DMS53 treated with DMSO at 0.1 percent for 48 hours (cell line): ENCODE data around the gene QARS1.

Source experiments
- DNase-seq: peaks from one replicate; lab custom pipeline; 2025; ENCODE audit not compliant: unreplicated experiment; lab: John Stamatoyannopoulos, UW

The QARS1 gene

DNA sequence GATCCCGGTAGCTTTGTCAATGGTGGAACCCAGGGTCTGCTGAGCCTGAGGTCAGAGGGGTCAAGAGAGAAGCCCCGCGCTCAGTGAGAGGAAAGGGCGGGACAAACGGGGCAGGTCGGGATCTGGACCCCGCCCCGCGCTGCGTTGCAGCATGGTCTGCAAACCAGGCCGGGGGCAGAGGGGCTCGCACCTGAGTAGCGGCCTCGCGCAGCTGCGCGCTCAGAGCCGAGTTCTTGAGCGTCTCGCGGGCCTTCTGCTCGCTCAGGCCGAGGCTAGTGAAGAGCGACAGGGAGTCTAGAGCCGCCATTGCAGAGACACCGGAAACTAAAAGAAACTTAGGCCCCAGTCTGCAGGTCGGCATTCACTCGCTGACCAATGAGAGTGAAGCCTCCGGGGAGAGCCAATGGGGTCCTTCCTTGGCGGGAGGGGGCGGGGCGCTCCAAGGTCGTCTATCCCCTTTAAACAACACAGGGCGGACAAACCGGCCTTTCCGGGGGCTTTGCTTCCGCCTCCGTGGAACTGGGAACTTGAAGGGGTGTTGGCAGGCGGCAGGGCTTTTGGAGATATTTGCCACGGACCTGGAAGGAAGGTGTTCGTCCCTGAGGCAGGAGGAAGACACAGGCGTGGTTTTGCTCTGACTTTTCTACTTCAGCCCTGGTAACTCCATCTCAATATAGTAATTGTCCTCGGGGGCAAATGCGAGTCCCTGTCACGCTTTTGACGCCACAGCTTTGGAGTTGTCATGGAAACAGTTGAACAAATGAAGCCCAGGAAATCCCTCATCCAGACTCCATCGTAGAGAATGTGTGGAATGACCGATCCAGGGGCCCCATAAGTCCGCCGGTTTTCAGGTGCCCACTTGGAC lies at the start of gene QARS1:
Gene QARS1 (minus strand): TSS at position 331 of the 865 bp plus-strand sequence. CDS start 24 bp downstream, at position 307.
- DNase-seq, result peak; percentile 46

DNA sequence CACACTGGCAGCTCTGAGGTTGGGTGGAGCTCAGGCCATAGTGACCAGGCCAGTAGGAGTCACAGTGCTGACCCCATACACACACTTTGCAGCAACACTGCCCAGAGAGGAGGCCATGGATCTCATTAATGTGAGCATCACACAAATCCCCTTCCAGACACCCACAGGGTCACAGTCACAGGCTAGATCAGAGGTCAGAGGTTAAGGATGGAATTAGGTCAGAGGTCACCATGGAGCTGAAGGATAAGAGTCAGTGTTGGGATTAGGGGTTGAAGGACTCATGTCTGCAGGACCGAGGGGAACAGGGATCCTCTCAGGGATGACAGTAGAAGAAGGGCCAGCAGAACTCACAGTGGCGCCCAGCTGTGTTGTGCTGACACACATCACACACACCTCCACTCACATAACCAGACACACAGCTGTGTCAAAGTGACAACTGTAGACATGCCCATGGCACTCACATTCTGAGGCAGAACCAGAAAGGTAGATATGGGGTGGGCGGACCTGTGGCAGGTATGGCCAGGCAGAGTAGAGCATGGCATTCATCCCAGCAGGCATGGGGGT lies 48.9 kb upstream of the QARS1 start:
- DNase-seq, result no peak

DNA sequence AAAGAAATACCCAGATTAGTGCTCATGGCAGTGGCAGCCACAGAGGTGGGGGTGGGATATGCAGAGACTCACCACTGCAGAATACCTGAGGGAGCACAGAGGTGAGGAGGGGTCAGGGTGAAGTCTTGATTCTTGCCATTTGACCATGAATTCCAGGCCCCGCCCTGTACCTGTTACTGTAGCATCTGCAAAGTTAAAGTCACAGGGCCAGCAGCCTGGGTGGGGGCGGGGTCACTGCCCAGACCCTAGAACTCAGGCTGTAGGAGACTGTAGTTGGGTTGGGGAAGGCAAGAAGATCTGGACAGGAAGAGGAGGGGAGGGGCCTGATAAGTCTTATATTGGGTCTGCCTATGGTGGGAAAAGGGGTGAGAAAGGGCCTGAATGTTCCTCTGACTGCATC lies 47.1 kb upstream of the QARS1 start:
- no peak for DNase-seq

DNA sequence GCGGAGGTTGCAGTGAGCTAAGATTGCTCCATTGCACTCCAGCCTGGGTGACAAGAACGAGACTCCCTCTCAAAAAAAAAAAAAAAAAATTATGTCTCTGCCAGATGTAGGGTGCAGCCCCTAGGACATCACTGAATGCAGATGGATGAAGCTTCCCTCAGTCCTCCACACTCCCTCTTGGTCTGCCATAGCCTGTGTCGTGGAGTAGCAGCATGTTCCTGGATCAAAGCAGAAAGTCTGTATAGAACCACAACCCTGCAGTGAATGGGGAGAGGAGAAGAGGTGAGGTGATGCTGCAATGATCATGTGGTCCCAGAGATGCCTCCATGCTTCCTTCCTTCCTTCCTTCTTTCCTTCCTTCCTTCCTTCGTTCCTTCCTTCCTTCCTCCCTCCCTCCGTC lies 43.6 kb upstream of the QARS1 start:
- DNase-seq, result no peak

DNA sequence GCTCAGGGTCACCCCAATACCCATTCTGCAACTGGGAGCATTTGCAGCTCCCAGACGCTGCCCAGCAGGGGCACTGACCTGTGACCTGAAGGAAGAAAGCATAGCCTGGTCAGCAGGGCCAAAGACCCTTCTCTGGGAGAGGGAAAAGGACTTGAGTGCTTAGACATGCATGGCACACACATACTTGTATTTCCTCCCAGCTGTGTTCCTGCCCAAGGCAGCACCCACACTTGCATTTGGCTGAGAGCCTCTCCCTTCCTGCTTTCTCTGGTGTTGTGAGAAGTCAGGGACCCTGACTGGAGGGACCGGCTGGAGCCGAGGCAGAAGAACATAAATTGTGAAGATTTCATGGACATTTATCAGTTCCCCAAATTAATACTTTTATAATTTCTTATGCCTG lies 35.5 kb upstream of the QARS1 start:
- DNase-seq, result no peak

DNA sequence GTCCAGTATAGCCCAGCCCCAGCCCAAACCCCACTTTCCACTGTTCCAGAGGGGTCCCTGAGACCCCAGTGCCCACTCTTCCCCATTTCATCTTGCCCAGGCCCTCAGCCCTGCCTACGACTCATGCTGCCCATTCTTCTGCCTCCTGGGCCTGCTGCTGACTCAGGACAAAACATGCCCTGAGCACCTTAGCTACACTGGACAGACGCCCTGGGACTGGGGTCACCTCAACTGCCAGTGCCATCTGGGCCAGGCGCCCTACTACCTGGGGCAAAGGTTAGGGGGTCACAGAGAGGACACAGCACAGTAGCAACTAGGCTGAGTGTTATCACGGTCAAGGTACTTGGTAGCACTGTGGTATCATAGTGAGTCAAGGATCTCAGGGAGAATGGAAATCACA lies 30.9 kb upstream of the QARS1 start:
- no peak for DNase-seq

DNA sequence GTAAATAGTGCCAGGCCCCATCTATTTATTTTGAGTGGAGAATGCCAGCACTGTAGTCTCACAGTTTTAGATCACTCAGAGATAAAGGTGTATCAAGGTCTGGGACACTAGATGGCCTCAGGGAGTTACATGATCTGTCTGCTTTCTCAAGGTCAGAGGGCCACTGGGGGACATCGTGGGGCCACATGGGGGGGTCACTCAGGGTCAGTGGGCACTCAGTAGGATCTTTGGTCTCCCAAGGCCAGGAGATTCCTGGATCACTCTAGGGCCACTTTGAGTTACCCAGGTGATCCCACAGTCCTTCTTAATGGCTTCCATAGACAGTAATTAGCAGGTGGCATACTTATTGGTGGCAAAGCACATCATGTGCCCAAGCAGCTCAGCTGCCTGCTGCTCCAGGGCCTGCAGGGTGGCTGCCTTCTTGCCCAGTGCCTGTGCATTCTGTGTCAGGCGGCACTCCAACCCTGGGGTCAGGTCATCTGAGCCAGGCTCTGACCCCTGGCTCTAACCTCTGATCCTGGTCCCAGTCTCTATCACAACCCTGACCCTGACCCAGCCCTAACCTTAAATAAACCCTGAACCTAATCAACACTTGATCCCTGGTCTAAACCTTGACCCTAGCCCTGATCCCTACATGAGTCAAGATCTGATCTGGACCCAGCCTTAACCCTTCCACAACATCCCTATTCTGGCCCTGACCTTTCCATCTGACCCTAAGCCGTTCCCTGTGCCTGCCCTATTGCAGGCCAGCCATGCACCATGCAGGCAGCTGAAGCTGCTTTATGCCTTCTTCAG lies 30.1 kb upstream of the QARS1 start:
- DNase-seq, result no peak

DNA sequence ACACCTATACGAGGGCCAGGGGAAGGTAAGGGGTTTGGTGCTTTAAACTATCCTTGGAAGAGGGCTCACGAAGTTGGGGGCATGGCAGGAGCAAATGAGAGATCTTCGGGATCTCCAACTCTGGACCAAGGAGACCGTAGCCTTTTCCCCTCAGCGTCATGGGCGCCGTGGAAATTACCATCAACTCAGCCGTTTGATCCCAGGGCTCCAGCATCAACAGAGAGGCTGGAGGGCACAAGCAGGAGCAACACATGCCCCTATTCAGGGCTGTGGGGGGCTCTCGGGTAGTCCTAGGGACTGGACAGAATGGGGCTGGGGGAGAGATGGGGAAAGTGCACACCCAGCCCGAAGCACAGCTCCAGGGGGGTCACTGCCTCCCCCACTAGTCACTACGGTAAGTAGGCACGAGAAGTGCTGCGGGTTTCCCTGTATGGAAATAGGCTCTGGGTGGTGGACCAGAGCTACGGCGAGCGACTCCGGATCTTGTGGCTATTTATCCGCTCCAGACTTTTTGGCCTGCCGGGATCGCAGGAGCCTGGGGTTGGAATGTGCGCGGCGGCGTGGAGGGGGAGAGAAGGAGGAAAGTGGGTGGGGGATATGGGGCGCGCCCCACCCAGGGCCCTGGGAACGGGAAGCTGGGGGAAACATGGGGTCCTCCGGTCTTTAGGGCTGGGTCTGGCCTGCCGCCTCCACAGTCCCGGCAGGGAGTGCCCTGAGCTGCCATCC lies 28.8 kb upstream of the QARS1 start:
- peak; percentile 4 for DNase-seq

DNA sequence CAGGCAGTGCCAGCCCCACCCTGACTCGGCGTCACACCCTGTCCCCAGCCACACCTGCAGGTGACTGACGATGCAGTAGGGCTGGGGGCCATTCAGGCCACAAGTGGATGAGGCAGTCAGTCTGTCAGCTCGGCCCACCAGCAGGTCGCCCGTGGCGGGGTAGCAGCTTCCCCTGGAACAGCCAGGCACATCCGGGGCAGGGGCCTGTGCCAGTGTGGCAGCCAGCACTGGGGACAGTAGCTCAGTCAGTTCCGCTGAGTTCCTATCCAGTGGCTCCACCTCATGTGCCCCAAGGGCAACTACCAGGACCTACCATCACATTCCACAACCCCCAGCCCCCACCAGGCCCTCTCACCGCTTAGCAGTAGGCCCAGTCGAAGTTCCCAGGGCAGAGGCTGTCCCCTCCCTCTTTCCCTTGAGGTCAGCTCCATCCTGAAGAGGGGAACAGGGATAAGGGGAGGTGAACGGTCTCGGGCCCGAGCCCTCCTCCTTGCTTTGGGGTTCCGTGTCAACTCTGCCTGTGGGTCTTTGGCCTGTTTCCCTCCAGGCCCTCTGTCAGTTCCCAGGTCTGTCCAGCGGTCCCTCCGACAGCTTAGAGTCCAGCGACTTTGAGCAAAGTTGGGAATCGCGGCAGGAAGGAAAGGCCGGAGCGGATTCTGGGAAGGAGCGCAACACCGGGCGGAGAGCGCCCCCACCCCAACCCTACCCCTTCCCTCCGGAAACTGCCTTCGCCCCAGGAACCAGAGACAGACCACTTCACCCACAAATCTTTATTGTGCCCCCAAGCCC lies 28.1 kb upstream of the QARS1 start, which contains the start of gene LAMB2:
Gene LAMB2 (minus strand): TSS at position 614 of the 789 bp plus-strand sequence. CDS start 183 bp downstream, at position 431.
- DNase-seq, result no peak

DNA sequence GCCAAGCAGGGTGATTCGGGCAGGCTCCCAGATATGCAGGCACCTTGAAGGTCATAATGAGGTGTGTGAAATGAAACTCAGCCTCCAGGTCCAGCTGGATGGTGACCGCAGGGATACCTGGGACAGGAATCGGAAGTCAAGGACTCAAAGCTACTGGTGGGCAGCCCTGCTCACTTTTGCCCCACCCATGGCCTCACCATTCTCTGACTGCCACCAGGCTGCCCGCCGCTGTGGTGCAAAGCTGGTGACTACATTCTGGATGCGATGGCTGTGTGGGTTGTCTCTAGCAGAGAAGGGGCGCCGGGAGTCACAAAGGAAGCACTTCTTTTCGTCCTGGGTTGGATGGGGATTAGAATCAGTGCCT lies 27.5 kb upstream of the QARS1 start:
- no peak for DNase-seq

DNA sequence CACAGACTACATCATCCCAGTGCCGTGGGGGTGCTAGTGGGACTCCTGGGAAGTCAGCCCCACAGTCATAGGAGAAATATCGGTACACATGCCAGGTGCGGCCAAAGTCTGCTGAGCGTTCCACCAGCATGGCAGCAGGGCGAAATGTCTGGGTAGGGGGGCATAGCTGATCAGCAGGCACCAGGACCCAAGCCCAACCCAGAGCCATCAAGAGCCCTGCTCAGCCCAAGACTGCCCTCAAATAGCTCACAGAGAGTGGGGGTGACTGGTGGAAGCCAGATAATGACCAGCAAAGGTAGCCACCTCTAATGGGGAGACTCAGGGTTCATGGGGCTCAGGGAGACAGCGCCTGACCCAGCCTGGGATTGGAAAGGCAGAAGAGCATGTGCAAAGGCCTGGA lies 27.0 kb upstream of the QARS1 start:
- no peak for DNase-seq

DNA sequence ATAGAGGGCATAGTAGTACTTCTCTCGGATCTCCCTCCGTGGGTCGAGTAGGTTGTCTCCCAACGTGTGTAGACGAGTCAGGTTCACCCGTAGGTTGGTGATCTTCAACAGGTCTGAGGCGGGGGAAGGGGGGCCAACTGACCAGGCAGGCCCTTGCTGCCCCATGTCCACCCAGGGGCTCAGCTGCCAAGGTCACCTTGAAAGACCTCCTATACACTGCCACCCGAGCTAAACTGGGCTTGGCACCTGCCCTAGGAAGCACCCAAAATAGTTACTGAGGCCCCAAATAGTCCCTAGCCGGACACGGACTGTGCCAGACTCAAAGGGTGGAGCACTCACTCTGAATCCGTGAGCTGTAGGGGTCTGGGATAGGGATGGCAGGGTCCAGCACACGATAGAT lies 26.5 kb upstream of the QARS1 start:
- no peak for DNase-seq

DNA sequence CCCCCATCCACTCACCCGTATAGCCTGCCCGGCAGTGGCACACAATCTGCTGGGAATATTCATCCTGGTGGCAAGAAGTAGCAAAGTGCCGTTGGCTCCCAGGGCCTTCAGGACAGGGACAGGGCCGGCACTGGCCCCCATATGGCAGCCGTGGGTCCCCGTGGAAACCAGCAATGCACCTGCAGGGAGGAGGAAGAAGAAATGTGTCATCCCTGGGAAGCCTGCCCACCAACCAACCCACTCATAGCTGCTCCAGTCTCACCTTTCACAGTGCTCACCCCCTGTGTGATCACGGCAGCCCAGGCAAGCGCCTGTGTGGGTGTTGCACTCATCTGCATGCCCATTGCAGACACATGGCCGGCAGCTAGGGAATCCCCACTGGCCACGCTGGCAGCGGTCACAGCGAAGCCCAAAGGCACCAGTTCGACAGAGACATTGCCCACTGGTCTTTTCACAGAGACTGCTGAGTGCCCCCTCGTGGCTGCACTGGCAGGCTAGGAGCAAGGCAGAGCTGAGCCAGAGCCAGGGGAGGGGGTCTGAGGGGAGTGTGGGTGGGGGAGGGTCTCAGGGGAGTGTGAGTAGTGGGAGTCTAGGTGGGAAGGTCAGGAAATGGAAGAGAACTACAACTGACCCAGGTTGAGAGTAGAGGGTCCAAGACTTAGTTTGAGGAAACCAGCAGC lies 20.6 kb upstream of the QARS1 start:
- no peak for DNase-seq

DNA sequence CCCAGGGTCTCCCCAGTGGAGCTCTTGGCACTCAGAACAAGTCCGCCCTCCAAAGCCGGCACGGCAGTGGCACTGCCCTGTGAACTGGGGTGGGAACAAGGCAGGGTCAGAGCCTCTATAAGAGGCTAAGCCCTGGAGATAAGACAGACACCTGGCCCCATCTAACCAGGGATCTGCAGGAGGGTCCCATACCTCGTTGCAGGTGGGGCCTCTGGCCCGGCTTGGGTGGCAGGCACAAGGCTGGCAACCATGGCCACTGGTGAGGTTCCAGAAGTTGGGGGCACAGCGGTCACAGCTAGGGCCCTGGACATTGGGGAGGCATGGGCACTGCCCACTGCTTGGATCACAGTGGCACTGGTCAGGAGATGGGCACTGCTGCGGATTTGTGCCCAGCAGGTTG lies 19.6 kb upstream of the QARS1 start:
- DNase-seq, result no peak

DNA sequence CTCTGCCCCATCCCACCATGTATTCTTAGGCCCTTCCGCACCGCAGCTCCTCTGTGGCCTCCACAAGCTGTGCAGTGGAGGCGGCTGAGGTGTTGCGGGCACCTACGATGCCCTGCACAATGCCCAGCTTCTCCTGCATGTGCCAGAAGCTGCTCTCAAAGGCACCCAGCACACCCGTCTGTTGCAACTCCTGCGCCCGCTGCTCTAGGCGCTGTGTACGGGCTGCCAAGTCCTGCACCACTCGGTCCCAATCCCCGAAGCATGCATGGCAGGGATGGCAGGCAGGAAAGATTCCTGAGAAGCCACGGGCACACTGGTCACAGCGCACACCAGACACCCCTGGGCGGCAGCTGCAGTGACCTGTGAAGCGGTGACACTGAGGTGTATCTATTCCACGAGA lies 19.1 kb upstream of the QARS1 start:
- DNase-seq, result no peak

DNA sequence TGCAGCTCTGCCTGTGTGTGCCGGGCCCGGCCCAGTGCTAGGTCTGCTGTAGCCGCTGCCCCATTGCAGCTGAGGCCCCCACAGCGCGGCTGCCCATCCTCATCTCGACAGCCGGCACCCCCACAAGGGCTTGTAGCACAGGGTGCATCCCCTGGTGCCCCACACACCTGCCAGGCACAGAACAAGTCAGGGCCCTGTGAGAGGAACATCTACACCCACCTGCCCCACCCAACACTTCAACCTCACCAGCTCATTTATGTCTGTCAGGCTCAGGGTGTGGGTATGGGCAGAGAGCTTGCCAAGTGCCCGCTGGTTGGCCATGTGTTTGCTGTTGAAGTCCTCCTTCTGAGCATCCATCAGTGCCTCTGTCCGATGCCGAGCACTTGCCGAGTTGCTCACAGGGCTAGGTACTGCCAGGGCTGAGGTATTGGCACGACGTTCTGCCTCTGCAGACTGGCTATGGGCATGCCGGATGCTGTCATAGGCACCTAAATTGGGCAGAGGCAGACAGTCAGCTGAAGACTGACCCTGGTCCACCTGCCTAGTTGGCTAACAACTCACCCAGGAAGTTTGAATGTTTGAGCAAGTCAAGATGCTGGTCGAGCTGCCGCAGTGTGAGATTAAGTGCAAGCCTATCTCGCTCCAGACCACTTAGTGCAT lies 18.5 kb upstream of the QARS1 start:
- DNase-seq, result no peak

DNA sequence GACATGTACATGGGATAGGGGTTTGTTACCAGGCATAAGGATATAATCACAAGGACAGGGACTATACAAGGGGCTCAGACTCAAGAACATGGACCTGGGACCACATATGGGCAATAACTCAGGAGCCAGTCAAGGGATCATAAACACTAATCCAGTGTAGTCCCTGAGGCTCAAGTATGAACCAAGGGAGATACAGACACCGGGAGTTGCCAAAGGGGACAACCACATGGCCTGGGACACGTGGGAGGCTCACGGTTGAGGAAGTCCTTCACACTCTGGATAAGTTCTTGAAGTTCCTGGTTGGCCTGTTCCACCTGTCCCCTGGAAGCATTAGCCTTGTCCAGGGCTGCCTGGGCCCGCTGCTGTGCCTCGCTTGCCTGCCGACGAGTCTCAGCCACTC lies 17.9 kb upstream of the QARS1 start:
- no peak for DNase-seq

DNA sequence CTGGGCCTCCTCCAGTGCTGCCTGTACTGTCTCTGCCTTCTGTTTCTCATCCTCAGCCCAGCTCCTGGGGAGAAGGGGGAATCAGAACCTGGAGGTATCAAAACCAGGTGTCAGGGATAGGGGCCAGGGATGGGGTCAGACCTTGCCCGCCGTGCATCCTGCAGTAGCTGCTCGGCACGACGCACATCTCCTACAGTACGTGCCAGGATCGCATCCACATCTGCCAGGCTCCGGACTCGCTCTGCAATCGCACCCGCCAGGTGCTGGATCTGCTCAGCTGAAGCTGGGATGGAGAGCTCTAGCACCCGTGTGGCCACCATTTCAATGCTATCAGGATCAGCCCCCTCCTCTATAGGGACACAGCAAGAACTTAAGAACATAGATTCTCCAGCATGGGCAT lies 17.5 kb upstream of the QARS1 start:
- no peak for DNase-seq

DNA sequence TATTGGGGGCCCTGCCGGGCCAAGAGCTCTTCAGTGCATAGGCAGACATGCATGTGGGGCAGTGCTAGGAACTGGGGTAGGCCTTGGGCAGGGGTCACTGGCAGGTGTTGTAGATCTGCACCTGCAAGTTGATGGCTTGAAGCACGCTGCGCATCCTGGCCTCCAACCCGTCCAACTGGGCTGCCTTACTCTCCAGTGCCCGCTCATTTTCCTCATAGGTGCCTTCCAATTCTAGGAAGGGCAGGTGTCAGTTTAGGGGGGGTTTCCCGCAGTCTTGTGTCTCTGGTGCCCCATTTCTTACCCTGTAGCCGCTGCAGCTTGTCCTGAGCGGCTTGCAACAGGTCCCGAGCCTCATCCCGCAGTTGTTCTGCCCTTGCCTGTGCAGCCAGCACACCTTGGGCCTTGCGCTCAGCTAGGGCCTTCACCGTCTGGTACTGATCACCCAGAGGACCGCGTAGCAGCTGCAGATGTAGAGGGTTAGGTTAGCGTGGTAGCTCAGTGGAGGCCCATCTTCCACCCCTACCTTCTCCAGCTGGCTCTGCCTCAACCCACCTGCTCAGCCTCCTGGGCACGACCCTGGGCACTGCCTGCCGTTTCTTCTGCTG lies 16.7 kb upstream of the QARS1 start:
- no peak for DNase-seq
